Right hindlimb (tissue), 1 donor: ENCODE measurements around the gene C16orf46.
"Not testable (repeated sequence)": the region's sequence is repeated elsewhere in the genome, so short reads cannot be mapped to it uniquely, and the experiment has no call there.

Experiments
- DNase-seq: peaks from one replicate; pipeline ENCODE4 v3.0.0-alpha.2; 2018

Gene C16orf46

GRCh38 chr16:81077076-81077940, at the start of gene C16orf46:
C16orf46 (minus strand) TSS chr16:81077238; CDS start chr16:81063955, 13,283 bp downstream.
- peak; percentile 99 for DNase-seq

- no peak for DNase-seq
Measured at GRCh38 chr16:81123092-81123852, 46.2 kb upstream of the C16orf46 start.

- DNase-seq, result no peak
Measured at GRCh38 chr16:81121474-81121990, 44.5 kb upstream of the C16orf46 start.

GRCh38 chr16:81117436-81117835, 40.4 kb upstream of the C16orf46 start:
- no peak for DNase-seq

GRCh38 chr16:81116285-81116684, 39.2 kb upstream of the C16orf46 start:
- DNase-seq, result no peak

GRCh38 chr16:81112453-81112852, 35.4 kb upstream of the C16orf46 start:
- no peak for DNase-seq

GRCh38 chr16:81109274-81109673, 32.2 kb upstream of the C16orf46 start:
- not testable (repeated sequence) for DNase-seq

- DNase-seq, result no peak
Measured at GRCh38 chr16:81107511-81107910, 30.5 kb upstream of the C16orf46 start.

- no peak for DNase-seq
Measured at GRCh38 chr16:81106826-81107503, 29.9 kb upstream of the C16orf46 start.

- no peak for DNase-seq
Measured at GRCh38 chr16:81105946-81106345, 28.9 kb upstream of the C16orf46 start.

GRCh38 chr16:81101702-81102101, 24.7 kb upstream of the C16orf46 start:
- DNase-seq, result no peak

GRCh38 chr16:81099958-81100357, 22.9 kb upstream of the C16orf46 start:
- DNase-seq, result no peak

- DNase-seq, result no peak
Measured at GRCh38 chr16:81097230-81097629, 20.2 kb upstream of the C16orf46 start.

- no peak for DNase-seq
Measured at GRCh38 chr16:81096715-81097208, 19.7 kb upstream of the C16orf46 start.

GRCh38 chr16:81095953-81096714, 19.1 kb upstream of the C16orf46 start, which contains the start of gene GCSH:
GCSH (minus strand) TSS chr16:81096395; CDS start chr16:81096278, 117 bp downstream.
- DNase-seq, result peak; percentile 100

- DNase-seq, result no peak
Measured at GRCh38 chr16:81095653-81095952, 18.6 kb upstream of the C16orf46 start.

- no peak for DNase-seq
Measured at GRCh38 chr16:81094771-81095251, 17.8 kb upstream of the C16orf46 start.

- no peak for DNase-seq
Measured at GRCh38 chr16:81088836-81089235, 11.8 kb upstream of the C16orf46 start.

GRCh38 chr16:81081014-81081413, 4.0 kb upstream of the C16orf46 start:
- DNase-seq, result no peak

- DNase-seq, result no peak
Measured at GRCh38 chr16:81080233-81080632, 3.2 kb upstream of the C16orf46 start.

- no peak for DNase-seq
Measured at GRCh38 chr16:81076566-81077075, 417 bp downstream of the C16orf46 start.
